Stimulated activated naive CD8-positive, alpha-beta T cell treated with anti-CD3 and anti-CD28 coated beads, Interleukin-15, amount 100 ng/mL, for 72 hours (primary cell): ENCODE results near the gene CPED1.
A peak's percentile ranks its signal among the peaks of the same experiment; 100 is the strongest.
"Not testable (repeated sequence)": the region's sequence is repeated elsewhere in the genome, so short reads cannot be mapped to it uniquely, and the experiment has no call there.

ENCODE experiments used
- ATAC-seq: fragments of 150-1000 bp; cut with Tn5 transposase; 2 replicates; pipeline ENCODE4 v1.10.0; 2021; ENCODE audit warnings: mild to moderate bottlenecking, moderate library complexity
- DNase-seq, 2 donors: peaks; one replicate each; pipeline ENCODE4 v3.0.0; 2021 to 2022
- H3K27ac Mint-ChIP-seq, 2 donors: one replicate each; pipeline ENCODE4 v1.8.0; 2022; ENCODE audit warnings: mild to moderate bottlenecking in 2 of 2, mixed read lengths in 2 of 2, moderate library complexity in 2 of 2
- H3K27me3 Mint-ChIP-seq: one replicate; pipeline ENCODE4 v1.8.0; 2022; ENCODE audit warnings: mixed read lengths
- H3K4me1 Mint-ChIP-seq: one replicate; pipeline ENCODE4 v1.8.0; 2022; ENCODE audit warnings: mild to moderate bottlenecking, mixed read lengths
- H3K4me3 Mint-ChIP-seq, 2 donors: one replicate each; pipeline ENCODE4 v1.8.0; 2022; ENCODE audit warnings: mild to moderate bottlenecking in 2 of 2, mixed read lengths in 2 of 2, moderate library complexity in 1 of 2
- H3K9me3 Mint-ChIP-seq, 2 donors: one replicate each; pipeline ENCODE4 v1.8.0; 2022; ENCODE audit warnings: mixed read lengths in 2 of 2

The CPED1 gene

DNA sequence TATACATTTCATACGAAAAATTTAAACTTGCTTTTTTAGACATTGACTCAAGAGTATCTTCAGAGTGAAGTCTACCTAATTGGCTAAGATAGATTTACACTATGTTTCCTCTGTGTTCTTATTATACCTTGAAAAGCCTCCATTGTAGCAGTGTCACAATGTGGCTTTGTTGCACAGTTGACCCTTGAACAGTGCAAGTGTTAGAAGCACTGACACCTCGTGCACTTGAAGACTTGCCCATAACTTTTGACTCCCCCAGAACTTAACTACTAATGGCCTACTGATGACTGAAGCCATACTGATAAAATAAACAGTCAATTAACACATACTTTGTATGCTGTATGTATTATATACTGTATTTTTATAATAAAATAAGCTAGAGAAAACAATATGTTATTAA, 84.3 kb downstream of the CPED1 start:
- H3K27me3 Mint-ChIP-seq = peaks cover 23% of the 10 kb centered on the region
- H3K9me3 Mint-ChIP-seq = no peaks in the 10 kb centered on the region
- no peak for ATAC-seq

GRCh38 chr7:121073463-121074099, 85.1 kb downstream of the CPED1 start:
- DNase-seq (no peak), ATAC-seq (no peak)
- no peaks in the 10 kb centered on the region for H3K9me3 Mint-ChIP-seq
- no peak overlapping the region for H3K4me3 Mint-ChIP-seq
- no peaks in the 10 kb centered on the region for H3K4me1 Mint-ChIP-seq
- H3K27me3 Mint-ChIP-seq = peaks cover 28% of the 10 kb centered on the region
- H3K27ac Mint-ChIP-seq = peak overlapping the region in 1 of 2 donors; percentile 51

More for the DNA sequence above, 84.3 kb downstream of the CPED1 start:
- DNase-seq = no peak
- Mint-ChIP-seq H3K4me3 (no peak overlapping the region), H3K4me1 (no peaks in the 10 kb centered on the region), H3K27ac (no peak overlapping the region)

DNA sequence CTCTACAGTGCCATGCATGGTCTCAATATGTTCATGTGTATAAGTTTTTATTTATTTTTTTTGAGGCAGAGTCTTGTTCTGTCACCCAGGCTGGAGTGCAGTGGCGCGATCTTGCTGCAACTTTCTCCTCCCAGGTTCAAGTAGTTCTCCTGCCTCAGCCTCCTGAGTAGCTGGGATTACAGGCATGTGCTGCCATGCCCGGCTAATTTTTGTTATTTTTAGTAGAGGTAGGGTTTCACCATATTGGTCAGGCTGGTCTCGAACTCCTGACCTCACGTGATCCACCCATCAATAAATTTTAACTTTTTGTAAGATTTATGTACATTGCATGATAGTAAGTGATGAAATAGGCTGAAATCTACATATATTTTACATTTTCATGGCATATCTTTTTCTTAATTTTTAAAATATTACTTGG, 86.9 kb downstream of the CPED1 start:
- H3K4me3 Mint-ChIP-seq, DNase-seq, H3K27ac Mint-ChIP-seq, ATAC-seq, H3K4me1 Mint-ChIP-seq, H3K9me3 Mint-ChIP-seq: not testable (repeated sequence)
- H3K27me3 Mint-ChIP-seq = peaks cover 38% of the 10 kb centered on the region

DNA sequence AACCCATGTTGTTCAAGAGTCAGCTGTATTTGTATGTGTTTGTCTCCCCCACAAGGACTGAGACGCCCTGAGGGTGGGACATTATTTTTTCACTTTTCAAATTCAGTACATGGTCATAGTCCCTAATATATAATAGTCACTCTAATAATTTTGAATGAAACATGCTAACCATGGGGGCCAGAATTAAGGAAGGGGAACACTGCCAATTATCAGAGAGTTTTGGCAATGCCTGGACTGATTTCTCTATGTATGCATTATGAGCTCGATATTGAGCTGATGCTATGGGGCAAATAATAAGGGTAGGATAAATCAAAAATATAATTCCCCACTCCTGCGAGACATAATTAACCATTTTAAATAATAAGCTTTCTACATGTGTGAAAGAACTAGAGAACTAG, 87.4 kb downstream of the CPED1 start:
- no peaks in the 10 kb centered on the region for H3K9me3 Mint-ChIP-seq
- ATAC-seq (no peak), DNase-seq (no peak)
- H3K27ac Mint-ChIP-seq = no peak overlapping the region
- no peak overlapping the region for H3K4me3 Mint-ChIP-seq
- H3K27me3 Mint-ChIP-seq = peaks cover 35% of the 10 kb centered on the region
- H3K4me1 Mint-ChIP-seq = no peaks in the 10 kb centered on the region

DNA sequence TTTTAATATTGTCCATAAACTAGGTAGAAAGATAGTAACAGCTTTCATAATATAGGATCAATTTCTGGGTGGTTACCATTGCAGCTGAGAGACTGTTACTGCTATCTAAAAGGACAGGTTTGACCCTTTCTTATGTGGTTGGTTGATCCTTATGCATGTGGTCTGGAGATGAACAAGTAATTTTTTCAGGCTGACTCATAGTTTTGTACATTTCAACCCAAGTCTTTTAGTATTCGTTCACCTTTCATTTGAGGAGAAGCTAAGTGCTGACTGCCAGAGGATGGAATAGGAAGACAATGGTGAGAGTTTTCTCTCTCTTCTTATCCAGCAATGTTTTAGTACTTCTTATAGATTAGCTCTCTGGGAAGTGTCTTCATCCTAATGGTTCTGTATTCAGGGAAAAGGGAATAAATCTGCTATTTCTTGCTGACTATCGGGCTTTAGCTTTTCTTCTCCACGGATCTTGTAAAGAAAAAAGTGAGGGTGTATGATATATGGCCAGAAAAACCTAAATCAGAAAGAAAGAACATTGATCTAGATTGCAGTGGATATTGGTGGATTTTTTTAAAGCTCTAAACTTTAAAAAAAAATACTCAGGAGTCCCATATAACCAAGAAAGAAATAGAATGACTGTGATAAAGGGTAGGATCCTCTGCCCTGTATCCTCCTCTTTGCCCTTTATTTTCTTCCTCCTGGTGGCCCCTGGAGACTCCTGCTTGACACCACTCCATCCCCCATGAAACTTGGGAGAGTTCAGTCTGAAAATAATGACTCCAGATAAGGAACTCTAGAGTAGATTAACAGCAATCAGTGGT, 88.0 kb downstream of the CPED1 start:
- Mint-ChIP-seq H3K9me3 (no peaks in the 10 kb centered on the region), H3K27me3 (peaks cover 34% of the 10 kb centered on the region), H3K27ac (no peak overlapping the region), H3K4me3 (no peak overlapping the region), H3K4me1 (no peaks in the 10 kb centered on the region)
- ATAC-seq (no peak), DNase-seq (no peak)

DNA sequence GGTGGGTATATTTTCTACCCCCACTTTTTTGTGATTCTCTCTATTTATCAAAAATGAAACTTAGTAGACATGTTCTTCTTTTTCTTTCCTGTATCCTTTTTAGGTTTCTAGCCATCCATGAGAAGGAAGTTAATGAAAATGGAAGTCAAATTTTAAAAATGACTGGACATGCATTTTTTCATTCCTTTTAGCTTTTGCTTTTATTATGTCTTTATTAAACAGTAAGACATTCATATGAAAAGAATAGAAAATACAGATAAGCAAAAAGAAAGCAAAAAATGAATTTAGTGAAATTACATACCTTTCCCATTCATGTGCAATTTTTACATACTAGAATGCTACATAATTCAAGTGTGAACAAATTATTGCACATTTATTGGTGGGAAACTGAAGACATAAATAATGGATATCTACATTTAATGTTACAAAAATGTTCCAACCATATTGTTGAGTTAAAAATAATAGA, 88.7 kb downstream of the CPED1 start:
- ATAC-seq = no peak
- H3K27me3 Mint-ChIP-seq = peaks cover 34% of the 10 kb centered on the region
- no peaks in the 10 kb centered on the region for H3K9me3 Mint-ChIP-seq
- H3K27ac Mint-ChIP-seq = no peak overlapping the region
- no peak for DNase-seq
- H3K4me3 Mint-ChIP-seq = no peak overlapping the region
- H3K4me1 Mint-ChIP-seq = no peaks in the 10 kb centered on the region

- ATAC-seq (no peak), DNase-seq (no peak)
- Mint-ChIP-seq H3K4me1 (no peaks in the 10 kb centered on the region), H3K27ac (no peak overlapping the region), H3K4me3 (no peak overlapping the region), H3K9me3 (no peaks in the 10 kb centered on the region), H3K27me3 (peaks cover 34% of the 10 kb centered on the region)
These were observed 90.3 kb downstream of the CPED1 start for GRCh38 chr7:121078701-121079227.

GRCh38 chr7:121079425-121080169, 91.1 kb downstream of the CPED1 start:
- no peak overlapping the region for H3K27ac Mint-ChIP-seq
- DNase-seq = no peak

GRCh38 chr7:121080257-121080912, 91.9 kb downstream of the CPED1 start:
- H3K4me3 Mint-ChIP-seq = no peak overlapping the region
- H3K27ac Mint-ChIP-seq = no peak overlapping the region
- DNase-seq (no peak), ATAC-seq (no peak)
- H3K9me3 Mint-ChIP-seq = no peaks in the 10 kb centered on the region
- H3K4me1 Mint-ChIP-seq = no peaks in the 10 kb centered on the region
- peaks cover 29% of the 10 kb centered on the region for H3K27me3 Mint-ChIP-seq

More at GRCh38 chr7:121079425-121080169, 91.1 kb downstream of the CPED1 start:
- no peak for ATAC-seq
- Mint-ChIP-seq H3K4me3 (no peak overlapping the region), H3K27me3 (peaks cover 33% of the 10 kb centered on the region), H3K9me3 (no peaks in the 10 kb centered on the region), H3K4me1 (no peaks in the 10 kb centered on the region)

DNA sequence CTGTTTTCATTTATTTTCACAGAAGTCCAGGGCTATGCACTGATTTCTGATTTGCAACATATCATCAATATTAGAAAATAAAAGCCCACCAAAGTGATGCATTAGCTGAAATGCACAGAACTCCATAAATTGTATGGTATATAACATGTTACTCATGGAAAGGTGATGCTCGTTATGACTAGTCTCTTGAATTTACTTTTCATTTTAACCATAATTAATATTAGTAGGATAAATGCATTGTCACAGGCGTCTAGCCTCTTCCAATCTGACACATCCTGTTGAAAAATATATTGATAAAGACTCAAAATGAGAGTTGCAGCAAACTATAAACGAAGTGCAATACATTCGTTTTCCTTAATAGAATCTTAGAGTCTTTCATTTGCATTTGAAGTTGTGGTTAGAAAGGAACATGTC, 92.4 kb downstream of the CPED1 start:
- H3K4me3 Mint-ChIP-seq = no peak overlapping the region
- no peaks in the 10 kb centered on the region for H3K9me3 Mint-ChIP-seq
- DNase-seq (no peak), ATAC-seq (no peak)
- peaks cover 29% of the 10 kb centered on the region for H3K27me3 Mint-ChIP-seq
- no peak overlapping the region for H3K27ac Mint-ChIP-seq
- no peaks in the 10 kb centered on the region for H3K4me1 Mint-ChIP-seq

- Mint-ChIP-seq H3K9me3 (no peaks in the 10 kb centered on the region), H3K4me3 (no peak overlapping the region), H3K27ac (no peak overlapping the region), H3K4me1 (no peaks in the 10 kb centered on the region), H3K27me3 (peaks cover 33% of the 10 kb centered on the region)
- DNase-seq (no peak), ATAC-seq (peak; percentile 74)
These were observed 92.9 kb downstream of the CPED1 start for GRCh38 chr7:121081327-121081936.

- Mint-ChIP-seq H3K27ac (no peak overlapping the region), H3K4me1 (no peaks in the 10 kb centered on the region), H3K27me3 (peaks cover 26% of the 10 kb centered on the region), H3K4me3 (no peak overlapping the region), H3K9me3 (no peaks in the 10 kb centered on the region)
- no peak for DNase-seq
- ATAC-seq = no peak
These were observed 94.0 kb downstream of the CPED1 start for GRCh38 chr7:121082400-121083101.

DNA sequence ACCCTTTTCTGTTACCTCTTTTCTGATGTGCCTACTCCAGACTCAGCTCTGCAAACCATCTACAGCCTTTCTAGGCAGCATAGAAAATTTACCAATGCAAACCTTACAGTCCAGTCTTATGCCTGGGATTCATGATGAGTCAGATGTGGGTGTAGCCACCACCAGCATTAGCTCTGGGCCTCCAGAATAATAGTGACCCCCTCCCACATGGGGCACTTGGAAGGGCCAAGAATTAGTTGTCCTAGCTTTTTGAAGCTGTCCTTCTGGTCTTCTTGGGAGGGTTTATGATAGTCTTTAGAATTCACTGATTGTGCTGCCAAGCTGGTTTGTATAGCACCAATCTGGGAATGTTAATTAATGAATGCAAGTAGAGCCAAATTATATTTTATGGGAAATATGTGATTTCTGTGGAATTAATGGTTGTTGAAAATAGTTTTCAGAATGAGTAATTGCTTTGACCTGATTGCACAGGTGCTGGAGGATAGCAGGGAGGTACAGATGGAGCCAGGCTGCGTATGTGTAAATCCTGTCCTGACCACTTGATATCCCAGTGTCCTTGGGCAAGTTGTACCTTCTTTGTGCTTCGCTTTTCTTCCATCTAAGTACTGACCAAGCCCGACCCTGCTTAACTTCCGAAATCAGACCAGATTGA, 94.8 kb downstream of the CPED1 start:
- no peaks in the 10 kb centered on the region for H3K4me1 Mint-ChIP-seq
- H3K4me3 Mint-ChIP-seq = no peak overlapping the region
- no peak overlapping the region for H3K27ac Mint-ChIP-seq
- peaks cover 24% of the 10 kb centered on the region for H3K27me3 Mint-ChIP-seq
- ATAC-seq (no peak), DNase-seq (no peak)
- H3K9me3 Mint-ChIP-seq = no peaks in the 10 kb centered on the region

- ATAC-seq (no peak), DNase-seq (no peak)
- no peaks in the 10 kb centered on the region for H3K4me1 Mint-ChIP-seq
- peaks cover 18% of the 10 kb centered on the region for H3K27me3 Mint-ChIP-seq
- H3K9me3 Mint-ChIP-seq = no peaks in the 10 kb centered on the region
- H3K4me3 Mint-ChIP-seq = no peak overlapping the region
- no peak overlapping the region for H3K27ac Mint-ChIP-seq
These were observed 95.3 kb downstream of the CPED1 start for GRCh38 chr7:121083790-121084251.
